PC-9 (cell line): Measurements from ENCODE around the gene AKR1E2.

Experiments
- EZH2 ChIP-seq: fragments of 200-600 bp; sonication (generic); IDR thresholded peaks from 2 replicates; pipeline ENCODE4 v1.8.0; 2017; ENCODE audit warnings: antibody characterized with exemption, low read depth
- TF ChIP-seq, protein P1 (sequence below): fragments of 200-600 bp; sonication (generic); conservative IDR thresholded peaks from 2 replicates; pipeline ENCODE4 v1.6.1; 2017; ENCODE audit warnings: mixed run types, antibody characterized with exemption, mild to moderate bottlenecking, moderate library complexity

DNA sequence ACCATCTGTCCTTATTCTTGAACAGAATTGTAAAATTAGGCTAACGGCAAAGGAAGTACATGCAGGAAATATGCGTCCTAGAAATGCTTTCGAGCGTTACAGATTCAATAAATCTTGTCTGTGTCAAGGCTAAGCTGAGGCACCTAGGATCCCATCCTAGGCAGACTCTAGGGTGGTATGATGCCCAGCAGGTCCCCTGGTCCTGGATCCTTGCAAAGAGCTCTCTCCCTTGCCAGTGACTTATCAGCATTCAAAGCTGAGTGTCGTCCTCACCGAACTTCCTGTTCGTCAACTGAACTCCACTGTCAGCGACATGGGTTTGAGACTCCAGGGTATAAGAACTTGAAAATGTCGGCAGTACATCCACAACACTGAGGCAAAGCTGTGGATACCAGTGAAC lies 61.5 kb downstream of the AKR1E2 start:
- TF ChIP-seq, protein P1, sequence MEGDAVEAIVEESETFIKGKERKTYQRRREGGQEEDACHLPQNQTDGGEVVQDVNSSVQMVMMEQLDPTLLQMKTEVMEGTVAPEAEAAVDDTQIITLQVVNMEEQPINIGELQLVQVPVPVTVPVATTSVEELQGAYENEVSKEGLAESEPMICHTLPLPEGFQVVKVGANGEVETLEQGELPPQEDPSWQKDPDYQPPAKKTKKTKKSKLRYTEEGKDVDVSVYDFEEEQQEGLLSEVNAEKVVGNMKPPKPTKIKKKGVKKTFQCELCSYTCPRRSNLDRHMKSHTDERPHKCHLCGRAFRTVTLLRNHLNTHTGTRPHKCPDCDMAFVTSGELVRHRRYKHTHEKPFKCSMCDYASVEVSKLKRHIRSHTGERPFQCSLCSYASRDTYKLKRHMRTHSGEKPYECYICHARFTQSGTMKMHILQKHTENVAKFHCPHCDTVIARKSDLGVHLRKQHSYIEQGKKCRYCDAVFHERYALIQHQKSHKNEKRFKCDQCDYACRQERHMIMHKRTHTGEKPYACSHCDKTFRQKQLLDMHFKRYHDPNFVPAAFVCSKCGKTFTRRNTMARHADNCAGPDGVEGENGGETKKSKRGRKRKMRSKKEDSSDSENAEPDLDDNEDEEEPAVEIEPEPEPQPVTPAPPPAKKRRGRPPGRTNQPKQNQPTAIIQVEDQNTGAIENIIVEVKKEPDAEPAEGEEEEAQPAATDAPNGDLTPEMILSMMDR, result no peak
- TF ChIP-seq EZH2, result no peak
